Karpas-422 (cell line): ENCODE data around the gene CENPV. TPM values are rescaled to one million over a fixed set of nuclear protein-coding genes. Genes with fewer than 3 reads are reported as not detected.
A peak's percentile ranks its signal among the peaks of the same experiment; 100 is the strongest.

ENCODE experiments used
- DNase-seq: peaks from one replicate; pipeline ENCODE4 v3.0.0-alpha.2; 2015
- H2AFZ ChIP-seq: fragments of 200-600 bp; sonication (generic); 2 replicates; pipeline ENCODE4 v1.6.1; 2014; ENCODE audit warnings: antibody characterized with exemption, low read length, mixed read lengths
- H3K27ac ChIP-seq: fragments of 200-600 bp; sonication (generic); 2 replicates; pipeline ENCODE4 v1.5.1; 2014; ENCODE audit warnings: mild to moderate bottlenecking, low read length, moderate library complexity
- H3K27me3 ChIP-seq: fragments of 200-600 bp; sonication (generic); 2 replicates; pipeline ENCODE4 v1.6.1; 2014; ENCODE audit warnings: low read length, mixed read lengths
- H3K36me3 ChIP-seq: fragments of 200-600 bp; sonication (generic); 2 replicates; pipeline ENCODE4 v1.6.1; 2014; ENCODE audit warnings: low read length, mixed read lengths; ENCODE audit not compliant: insufficient read depth
- H3K4me1 ChIP-seq: fragments of 200-600 bp; sonication (generic); 2 replicates; pipeline ENCODE4 v1.6.1; 2014; ENCODE audit warnings: mild to moderate bottlenecking, low read length, mixed read lengths
- H3K4me2 ChIP-seq: fragments of 200-600 bp; sonication (generic); 2 replicates; pipeline ENCODE4 v1.6.1; 2014; ENCODE audit warnings: low read length, low read depth, mild to moderate bottlenecking; ENCODE audit not compliant: poor library complexity, severe bottlenecking
- H3K4me3 ChIP-seq: fragments of 200-600 bp; sonication (generic); 2 replicates; pipeline ENCODE4 v1.5.1; 2014; ENCODE audit warnings: mild to moderate bottlenecking, antibody characterized with exemption, low read length, mixed read lengths
- H3K79me2 ChIP-seq: fragments of 200-600 bp; sonication (generic); 2 replicates; pipeline ENCODE4 v1.6.1; 2014; ENCODE audit warnings: mild to moderate bottlenecking, low read length, mixed read lengths
- H3K9ac ChIP-seq: fragments of 200-600 bp; sonication (generic); 2 replicates; pipeline ENCODE4 v1.6.0; 2014; ENCODE audit warnings: low read length
- H3K9me2 ChIP-seq: fragments of 200-600 bp; sonication (generic), shearing (Covaris generic); replicated peaks from 2 replicates; pipeline ENCODE4 v1.6.0; 2014; ENCODE audit warnings: mild to moderate bottlenecking, low read length, moderate library complexity; ENCODE audit not compliant: insufficient read depth
- H3K9me3 ChIP-seq: fragments of 300-700, 200-600 bp; sonication (generic); 2 replicates; pipeline ENCODE4 v1.6.1; 2014; ENCODE audit warnings: low read length, mixed read lengths
- H4K20me1 ChIP-seq: fragments of 200-600 bp; sonication (generic); 2 replicates; pipeline ENCODE4 v1.6.1; 2014; ENCODE audit warnings: mild to moderate bottlenecking, antibody characterized with exemption, low read length, low read depth; ENCODE audit not compliant: insufficient read depth
- total RNA-seq: library from RNA; depleted of rRNA; stranded (reverse); fragments of >200 nt; shearing (Covaris generic); gene quantifications from 2 replicates; pipeline ENCODE4 v1.2.3, GENCODE V29; 2014; ENCODE audit warnings: low replicate concordance

The CENPV gene
- total RNA-seq, 1 experiment from 2014 or later = 25.6 TPM

GRCh38 chr17:16352303-16352666, 984 bp downstream of the CENPV start:
- Histone ChIP-seq H3K27ac (peak overlapping the region; percentile 61), H2AFZ (0 out of 2 replicates have a peak overlapping the region, but pooled peaks have one; percentile 60)

GRCh38 chr17:16351831-16352230, 1.4 kb downstream of the CENPV start:
- H3K4me3 ChIP-seq = peak overlapping the region; percentile 98
- H3K4me2 ChIP-seq = peak overlapping the region; percentile 94
- H3K9me3 ChIP-seq = no peaks in the 10 kb centered on the region
- peaks cover 27% of the 10 kb centered on the region; the same call in 1 of the 2 replicates for H3K36me3 ChIP-seq
- H3K9me2 ChIP-seq = no peaks in the 10 kb centered on the region
- H3K4me1 ChIP-seq = peaks cover 25% of the 10 kb centered on the region
- no peak overlapping the region for H2AFZ ChIP-seq
- no peaks in the 10 kb centered on the region for H4K20me1 ChIP-seq
- H3K27ac ChIP-seq = peak overlapping the region; percentile 61
- no peaks in the 10 kb centered on the region for H3K27me3 ChIP-seq
- no peak for DNase-seq
- peaks cover 58% of the 10 kb centered on the region for H3K79me2 ChIP-seq
- H3K9ac ChIP-seq = peak overlapping the region; percentile 98

More at GRCh38 chr17:16352303-16352666, 984 bp downstream of the CENPV start:
- peaks cover 55% of the 10 kb centered on the region for H3K79me2 ChIP-seq
- peak; percentile 81 for DNase-seq
- peak overlapping the region; percentile 98 for H3K9ac ChIP-seq
- no peaks in the 10 kb centered on the region for H3K27me3 ChIP-seq
- peaks cover 25% of the 10 kb centered on the region for H3K4me1 ChIP-seq
- H4K20me1 ChIP-seq = no peaks in the 10 kb centered on the region
- H3K36me3 ChIP-seq = peaks cover 24% of the 10 kb centered on the region; the same call in 1 of the 2 replicates
- no peaks in the 10 kb centered on the region for H3K9me3 ChIP-seq
- peak overlapping the region; percentile 94 for H3K4me2 ChIP-seq
- H3K9me2 ChIP-seq = no peaks in the 10 kb centered on the region
- H3K4me3 ChIP-seq = peak overlapping the region; percentile 98

GRCh38 chr17:16349431-16349830, 3.8 kb downstream of the CENPV start:
- Histone ChIP-seq H3K36me3 (peaks cover 37% of the 10 kb centered on the region), H3K4me2 (no peak overlapping the region), H4K20me1 (no peaks in the 10 kb centered on the region), H3K9me3 (no peaks in the 10 kb centered on the region), H3K27me3 (no peaks in the 10 kb centered on the region), H3K27ac (peak overlapping the region; percentile 64), H3K79me2 (peaks cover 58% of the 10 kb centered on the region), H3K4me3 (no peak overlapping the region), H3K9me2 (no peaks in the 10 kb centered on the region), H3K9ac (no peak overlapping the region), H2AFZ (no peak overlapping the region), H3K4me1 (peaks cover 25% of the 10 kb centered on the region)
- no peak for DNase-seq

GRCh38 chr17:16348586-16348985, 4.7 kb downstream of the CENPV start:
- peaks cover 23% of the 10 kb centered on the region for H3K4me1 ChIP-seq
- H4K20me1 ChIP-seq = no peaks in the 10 kb centered on the region
- H3K9me2 ChIP-seq = no peaks in the 10 kb centered on the region
- H3K27me3 ChIP-seq = no peaks in the 10 kb centered on the region
- DNase-seq = no peak
- no peak overlapping the region for H3K4me3 ChIP-seq
- no peak overlapping the region for H3K4me2 ChIP-seq
- no peak overlapping the region for H3K9ac ChIP-seq
- H3K36me3 ChIP-seq = peaks cover 40% of the 10 kb centered on the region
- no peaks in the 10 kb centered on the region for H3K9me3 ChIP-seq
- H3K79me2 ChIP-seq = peaks cover 56% of the 10 kb centered on the region
- H3K27ac ChIP-seq = no peak overlapping the region
- no peak overlapping the region for H2AFZ ChIP-seq

DNA sequence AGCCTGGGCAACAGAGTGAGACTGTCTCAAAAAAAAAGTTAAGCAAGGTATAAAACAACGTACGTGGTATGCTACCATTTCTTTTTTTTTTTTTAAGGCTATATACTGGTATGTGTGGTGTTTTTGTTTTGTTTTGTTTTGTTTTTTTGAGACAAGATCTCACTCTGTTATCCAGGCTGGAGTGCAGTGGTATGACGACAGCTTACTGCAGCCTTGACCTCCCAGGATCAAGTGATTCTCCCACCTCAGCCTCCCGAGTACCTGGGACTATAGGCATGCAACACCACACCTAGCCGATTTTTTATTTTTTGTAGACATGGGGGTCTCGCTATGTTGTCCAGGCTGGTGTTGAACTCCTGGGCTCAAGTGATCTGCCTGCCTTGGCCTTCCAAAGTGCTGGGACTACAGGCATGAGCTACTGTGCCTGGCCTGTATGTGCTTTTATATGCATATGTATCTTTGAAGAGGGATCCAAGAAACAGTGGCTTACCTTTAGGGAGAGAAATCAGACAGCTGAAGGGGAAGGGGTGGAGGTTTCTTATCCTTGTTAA, 6.5 kb downstream of the CENPV start:
- H3K27me3 ChIP-seq = no peaks in the 10 kb centered on the region
- no peak overlapping the region for H2AFZ ChIP-seq
- H3K4me2 ChIP-seq = no peak overlapping the region
- no peaks in the 10 kb centered on the region for H4K20me1 ChIP-seq
- no peak for DNase-seq
- peaks cover 41% of the 10 kb centered on the region for H3K79me2 ChIP-seq
- no peak overlapping the region for H3K4me3 ChIP-seq
- no peaks in the 10 kb centered on the region for H3K9me2 ChIP-seq
- H3K9me3 ChIP-seq = no peaks in the 10 kb centered on the region
- H3K36me3 ChIP-seq = peaks cover 48% of the 10 kb centered on the region
- peaks cover 20% of the 10 kb centered on the region for H3K4me1 ChIP-seq
- no peak overlapping the region for H3K27ac ChIP-seq
- H3K9ac ChIP-seq = no peak overlapping the region

DNA sequence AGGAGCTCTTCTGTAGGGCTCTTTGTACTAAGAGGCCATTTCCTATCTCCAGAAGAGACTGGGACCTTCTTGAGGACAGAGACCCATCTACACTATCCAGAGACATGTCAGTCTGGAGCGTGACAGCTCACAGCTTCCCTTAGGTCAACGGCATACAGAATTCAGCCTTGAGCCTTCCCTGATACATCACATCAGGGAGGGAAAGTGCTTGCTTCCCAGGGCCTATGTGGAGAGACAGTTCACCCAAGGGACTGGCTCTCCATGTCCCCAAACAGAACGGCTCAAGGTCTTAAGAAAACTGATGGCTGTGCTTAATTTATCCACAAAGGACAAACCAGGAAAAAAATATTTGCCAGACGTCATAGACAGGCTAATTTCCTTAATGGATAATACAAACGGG, 7.7 kb downstream of the CENPV start:
- H3K4me2 ChIP-seq = no peak overlapping the region
- H3K9me2 ChIP-seq = no peaks in the 10 kb centered on the region
- no peaks in the 10 kb centered on the region for H4K20me1 ChIP-seq
- no peak overlapping the region for H3K4me3 ChIP-seq
- H3K79me2 ChIP-seq = peaks cover 29% of the 10 kb centered on the region
- no peaks in the 10 kb centered on the region for H3K27me3 ChIP-seq
- no peak overlapping the region for H3K27ac ChIP-seq
- no peak overlapping the region for H3K9ac ChIP-seq
- no peaks in the 10 kb centered on the region for H3K9me3 ChIP-seq
- no peak for DNase-seq
- H3K4me1 ChIP-seq = peaks cover 8% of the 10 kb centered on the region
- H3K36me3 ChIP-seq = peaks cover 48% of the 10 kb centered on the region
- H2AFZ ChIP-seq = no peak overlapping the region

- no peak for DNase-seq
- no peaks in the 10 kb centered on the region for H4K20me1 ChIP-seq
- no peak overlapping the region for H3K4me3 ChIP-seq
- no peak overlapping the region for H3K9ac ChIP-seq
- H2AFZ ChIP-seq = no peak overlapping the region
- no peak overlapping the region for H3K4me2 ChIP-seq
- H3K9me2 ChIP-seq = no peaks in the 10 kb centered on the region
- no peaks in the 10 kb centered on the region for H3K27me3 ChIP-seq
- no peaks in the 10 kb centered on the region for H3K9me3 ChIP-seq
- H3K36me3 ChIP-seq = peaks cover 34% of the 10 kb centered on the region
- H3K4me1 ChIP-seq = no peaks in the 10 kb centered on the region
- peaks cover 9% of the 10 kb centered on the region; the same call in 1 of the 2 replicates for H3K79me2 ChIP-seq
- no peak overlapping the region for H3K27ac ChIP-seq
Observed at GRCh38 chr17:16343569-16343968, 9.7 kb downstream of the CENPV start.

- Histone ChIP-seq H3K4me3 (no peak overlapping the region), H3K79me2 (0 out of 2 replicates have a peak, but pooled peaks cover 6% of the 10 kb centered on the region)
- no peak for DNase-seq
Observed at GRCh38 chr17:16342979-16343378, 10.3 kb downstream of the CENPV start.

More at GRCh38 chr17:16342979-16343378, 10.3 kb downstream of the CENPV start:
- Histone ChIP-seq H3K27me3 (no peaks in the 10 kb centered on the region), H3K9ac (no peak overlapping the region), H3K27ac (no peak overlapping the region), H3K9me3 (no peaks in the 10 kb centered on the region), H4K20me1 (no peaks in the 10 kb centered on the region), H3K4me1 (no peaks in the 10 kb centered on the region), H2AFZ (no peak overlapping the region), H3K36me3 (peaks cover 31% of the 10 kb centered on the region), H3K4me2 (no peak overlapping the region), H3K9me2 (no peaks in the 10 kb centered on the region)
